Measurements from ENCODE around the gene CCDC12.

DNA sequence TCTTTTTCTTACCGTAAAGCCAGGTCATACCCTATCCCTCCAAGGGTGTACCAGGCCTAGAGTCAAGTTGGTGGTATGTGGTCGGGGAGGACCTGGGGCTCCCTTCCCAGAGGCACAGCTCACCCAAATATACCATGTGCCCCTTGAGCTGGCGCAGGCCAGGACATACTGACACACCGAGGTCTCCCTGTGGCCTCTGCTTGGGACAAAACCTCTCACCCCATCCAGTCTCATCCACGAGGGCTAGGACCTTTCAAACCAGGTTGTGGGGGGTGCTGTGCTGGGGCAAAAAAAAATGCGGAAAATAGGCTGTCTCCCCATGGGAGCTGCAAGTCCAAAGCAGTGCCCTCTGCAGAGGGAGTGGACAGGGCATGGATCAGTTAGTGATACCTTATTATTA lies 76.2 kb downstream of the CCDC12 start:
- TF ChIP-seq CEBPB (IDR thresholded peaks at IDR 0.05): no peak
- no peak for TF ChIP-seq EP300 (IDR thresholded peaks at IDR 0.05; ENCODE audit: borderline replicate concordance)
